NCI-H1105 treated with DMSO at 0.1 percent for 48 hours (cell line): ENCODE results near the gene ATG16L2.

Experiments used
- DNase-seq: peaks from one replicate; lab custom pipeline; 2025; lab: John Stamatoyannopoulos, UW

Gene ATG16L2, protein sequence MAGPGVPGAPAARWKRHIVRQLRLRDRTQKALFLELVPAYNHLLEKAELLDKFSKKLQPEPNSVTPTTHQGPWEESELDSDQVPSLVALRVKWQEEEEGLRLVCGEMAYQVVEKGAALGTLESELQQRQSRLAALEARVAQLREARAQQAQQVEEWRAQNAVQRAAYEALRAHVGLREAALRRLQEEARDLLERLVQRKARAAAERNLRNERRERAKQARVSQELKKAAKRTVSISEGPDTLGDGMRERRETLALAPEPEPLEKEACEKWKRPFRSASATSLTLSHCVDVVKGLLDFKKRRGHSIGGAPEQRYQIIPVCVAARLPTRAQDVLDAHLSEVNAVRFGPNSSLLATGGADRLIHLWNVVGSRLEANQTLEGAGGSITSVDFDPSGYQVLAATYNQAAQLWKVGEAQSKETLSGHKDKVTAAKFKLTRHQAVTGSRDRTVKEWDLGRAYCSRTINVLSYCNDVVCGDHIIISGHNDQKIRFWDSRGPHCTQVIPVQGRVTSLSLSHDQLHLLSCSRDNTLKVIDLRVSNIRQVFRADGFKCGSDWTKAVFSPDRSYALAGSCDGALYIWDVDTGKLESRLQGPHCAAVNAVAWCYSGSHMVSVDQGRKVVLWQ

DNA sequence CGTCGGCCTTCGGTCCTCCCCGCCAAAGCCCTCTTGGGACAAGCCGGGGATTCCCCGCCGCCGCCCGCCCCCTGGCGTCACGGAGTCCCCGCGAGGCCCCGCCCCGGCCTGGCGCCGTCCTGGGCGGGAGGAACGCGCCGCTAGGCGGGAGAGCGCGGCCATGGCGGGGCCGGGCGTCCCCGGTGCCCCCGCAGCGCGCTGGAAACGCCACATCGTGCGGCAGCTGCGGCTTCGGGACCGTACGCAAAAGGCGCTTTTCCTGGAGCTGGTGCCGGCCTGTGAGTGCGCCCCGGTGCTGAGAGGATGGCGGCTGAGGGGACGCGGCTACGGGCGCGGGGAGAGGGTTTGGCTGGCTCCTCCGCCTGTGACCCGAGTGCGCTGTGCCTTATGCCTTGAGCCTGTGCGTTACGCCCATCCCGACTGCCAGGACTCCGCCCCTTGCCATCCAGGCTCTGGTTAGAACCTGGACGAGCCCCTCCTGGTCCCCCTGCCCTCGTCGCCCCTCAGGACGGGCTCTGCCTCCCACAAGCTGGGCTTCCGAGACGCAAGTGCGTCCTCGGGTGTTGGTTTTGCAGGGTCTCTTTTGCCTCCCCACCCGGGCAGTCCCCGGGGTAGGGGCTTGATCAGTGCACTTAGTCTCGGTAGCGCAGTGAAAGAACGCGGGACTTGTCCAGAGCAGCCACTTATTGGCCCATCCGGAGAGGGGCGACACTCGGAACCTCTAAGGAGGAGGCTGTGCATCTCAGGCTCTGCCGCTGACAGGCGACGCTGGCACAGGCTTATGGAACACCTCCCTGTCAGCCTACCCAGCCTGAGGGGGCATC lies at the start of gene ATG16L2:
ATG16L2 (plus strand) TSS at position 126 of the 824 bp plus-strand sequence; CDS start at position 161, 35 bp downstream.
- DNase-seq: peak; percentile 82

DNA sequence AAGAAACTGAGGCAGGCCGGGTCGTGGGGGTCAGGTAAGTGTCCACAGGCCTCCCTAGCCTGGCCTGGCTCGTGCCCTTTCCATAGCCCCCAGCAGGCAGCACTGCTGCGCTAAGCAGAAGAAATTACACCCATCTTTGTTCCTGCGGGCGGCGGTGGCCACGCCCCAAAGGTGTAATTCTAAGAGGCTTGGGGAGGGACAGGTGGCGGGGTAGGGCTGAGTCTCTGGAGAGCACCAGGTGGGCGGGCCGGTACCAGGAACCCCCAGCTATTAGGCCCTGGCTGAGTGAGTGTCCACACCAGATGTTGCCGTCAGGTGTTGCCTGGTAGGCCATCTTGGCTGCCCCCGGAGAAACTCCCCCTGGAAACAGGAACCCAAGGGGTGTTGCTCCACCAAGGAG lies 49.7 kb upstream of the ATG16L2 start:
- no peak for DNase-seq

DNA sequence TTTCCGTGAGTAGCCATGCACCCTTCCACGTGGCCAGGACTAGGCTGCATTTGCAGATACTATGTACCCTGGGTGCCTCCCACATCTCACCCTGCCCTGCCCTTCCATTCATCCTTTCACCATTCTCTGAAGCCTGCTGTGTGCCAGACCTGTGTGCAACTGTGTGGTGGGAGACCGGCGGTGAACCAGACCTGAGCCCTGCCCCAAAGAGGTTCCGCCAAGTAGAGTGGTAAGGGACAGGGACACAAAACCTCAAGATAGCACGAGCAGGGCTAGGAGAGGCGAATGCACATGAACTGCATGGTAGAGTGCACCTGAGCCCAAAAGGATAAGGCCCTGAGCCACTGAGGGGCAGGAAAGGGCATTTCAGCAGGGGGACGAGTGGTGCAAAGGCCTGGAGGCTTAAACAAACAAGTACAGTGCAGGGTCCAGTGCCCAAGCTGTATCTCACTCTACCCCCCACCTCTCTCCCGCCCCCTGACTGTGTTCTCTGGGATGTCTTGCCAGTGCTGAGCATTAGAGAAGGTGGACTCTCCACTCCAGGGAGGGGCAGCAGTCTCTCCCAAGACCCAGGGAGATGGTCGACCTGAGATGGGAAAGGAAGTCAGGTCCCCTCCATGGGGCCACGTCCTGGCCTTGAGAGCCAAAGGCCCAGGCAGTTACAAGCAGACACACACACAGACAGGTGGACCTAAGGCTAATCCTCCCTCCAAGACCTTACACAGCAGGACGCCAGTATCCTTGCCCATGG lies 47.9 kb upstream of the ATG16L2 start:
- DNase-seq: no peak

DNA sequence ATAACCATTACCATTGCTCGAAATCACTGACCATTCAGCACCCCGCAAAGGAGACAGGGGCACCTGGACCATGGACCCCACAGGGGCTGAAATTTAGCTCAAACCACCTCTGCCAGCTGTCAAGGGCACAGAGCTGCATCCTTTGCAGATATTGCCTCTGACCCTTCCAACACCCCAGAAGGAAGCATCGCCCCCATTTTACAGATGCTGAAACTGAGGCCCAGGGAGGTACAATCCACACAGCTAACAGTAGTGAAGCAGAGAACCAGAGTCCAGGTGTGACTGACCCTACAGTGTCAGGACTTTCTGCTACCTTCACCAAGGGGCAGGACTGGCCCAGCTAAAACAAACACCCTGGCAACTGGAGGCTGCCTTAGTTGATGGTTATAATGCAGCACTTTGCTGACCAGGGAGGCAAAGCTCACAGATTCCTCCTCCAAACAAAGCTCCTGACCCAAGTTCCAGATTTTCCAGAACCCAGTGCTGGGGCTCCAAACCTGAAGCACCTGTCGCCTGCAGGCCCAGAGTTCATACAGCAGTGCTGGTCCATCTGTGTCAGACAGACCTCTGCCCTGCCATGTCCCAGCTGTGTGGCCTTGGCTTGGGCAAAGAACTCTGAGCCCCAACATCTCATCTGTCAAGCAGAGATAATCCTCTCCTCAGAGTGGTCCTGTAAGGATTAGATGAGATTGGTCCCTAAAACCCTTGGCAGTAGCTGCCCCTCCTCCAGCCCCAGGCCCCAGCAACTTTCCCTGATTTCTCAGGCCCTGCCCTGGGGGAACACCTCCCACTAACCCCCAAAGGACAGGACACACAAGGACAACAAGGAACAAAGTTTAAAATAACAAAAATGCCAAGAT lies 46.8 kb upstream of the ATG16L2 start:
- DNase-seq: no peak

DNA sequence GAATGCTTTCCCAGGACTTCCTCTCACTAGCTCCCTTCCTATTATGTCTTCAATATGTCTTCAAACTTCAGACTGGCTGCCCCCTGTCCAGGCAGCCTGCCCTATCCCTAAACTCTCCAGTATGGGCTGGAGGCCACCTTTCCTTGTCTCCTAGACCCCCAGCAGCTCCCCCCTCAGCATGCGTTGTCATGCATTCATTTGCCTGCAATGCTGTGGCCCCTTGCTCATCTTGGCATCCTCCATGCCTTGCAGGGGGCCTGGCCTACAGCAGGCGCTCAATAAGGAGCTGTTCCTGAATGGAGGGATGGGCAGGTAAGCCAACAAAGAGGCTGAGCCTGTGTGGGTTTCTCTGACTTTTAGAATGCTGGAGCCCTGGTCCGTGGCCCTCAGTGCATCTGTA lies 45.6 kb upstream of the ATG16L2 start:
- no peak for DNase-seq

DNA sequence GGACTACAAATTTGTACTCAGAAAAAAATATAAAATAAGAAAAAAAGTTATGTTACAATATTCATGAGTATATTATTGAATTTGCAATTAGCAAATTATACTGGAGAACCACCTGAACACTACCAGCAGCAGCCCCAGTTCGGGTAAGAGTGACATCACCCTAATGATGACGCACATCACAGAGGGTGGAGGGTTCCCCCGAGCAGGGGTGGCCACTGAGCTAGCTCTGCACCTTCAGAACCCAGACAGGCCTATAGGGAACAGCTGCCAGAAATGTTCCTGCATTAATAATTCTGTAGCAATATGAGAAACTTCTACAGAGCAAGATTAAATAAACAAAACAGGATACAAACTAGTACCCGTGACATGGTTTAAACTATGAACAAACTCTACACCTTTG lies 44.5 kb upstream of the ATG16L2 start:
- DNase-seq: no peak

DNA sequence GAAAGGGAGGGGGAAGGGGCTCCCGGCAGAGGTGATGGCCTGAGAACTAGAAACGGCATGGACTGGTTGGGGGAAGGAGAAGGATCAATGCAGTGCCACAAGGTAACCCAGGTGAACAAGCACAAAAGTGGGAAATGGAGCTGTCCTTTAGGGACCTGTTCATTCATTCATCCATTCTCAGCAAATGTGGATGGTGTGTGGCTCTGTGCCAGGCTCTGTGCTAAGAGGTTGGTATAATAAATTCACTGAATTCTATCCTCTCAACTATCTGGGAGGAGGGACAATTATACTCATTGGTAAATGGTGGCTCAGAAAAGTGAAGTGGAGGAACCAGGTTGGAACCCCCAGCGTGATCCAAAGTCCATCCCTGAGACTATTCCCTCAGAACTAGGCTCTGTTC lies 43.4 kb upstream of the ATG16L2 start:
- peak; percentile 22 for DNase-seq

DNA sequence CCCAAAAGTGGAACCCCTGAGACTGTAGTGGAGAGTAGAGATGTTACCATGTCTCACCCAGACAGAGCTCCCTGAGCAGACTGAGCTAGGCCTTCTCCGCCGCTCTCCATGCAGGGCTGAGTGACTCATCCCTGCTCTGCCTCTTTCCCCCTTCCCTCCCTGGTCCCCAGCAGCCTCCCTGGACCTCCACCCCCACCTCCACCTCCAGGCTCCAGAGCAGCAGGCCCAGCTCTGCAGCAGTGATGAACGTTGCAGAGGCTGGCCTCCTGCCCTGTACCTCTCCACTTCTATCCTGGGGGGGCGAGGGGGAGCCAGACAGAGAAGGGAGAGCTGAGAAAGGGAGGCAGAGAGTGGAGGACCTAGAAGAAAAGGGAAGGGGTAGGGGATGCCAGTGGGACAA lies 42.7 kb upstream of the ATG16L2 start:
- DNase-seq: no peak

DNA sequence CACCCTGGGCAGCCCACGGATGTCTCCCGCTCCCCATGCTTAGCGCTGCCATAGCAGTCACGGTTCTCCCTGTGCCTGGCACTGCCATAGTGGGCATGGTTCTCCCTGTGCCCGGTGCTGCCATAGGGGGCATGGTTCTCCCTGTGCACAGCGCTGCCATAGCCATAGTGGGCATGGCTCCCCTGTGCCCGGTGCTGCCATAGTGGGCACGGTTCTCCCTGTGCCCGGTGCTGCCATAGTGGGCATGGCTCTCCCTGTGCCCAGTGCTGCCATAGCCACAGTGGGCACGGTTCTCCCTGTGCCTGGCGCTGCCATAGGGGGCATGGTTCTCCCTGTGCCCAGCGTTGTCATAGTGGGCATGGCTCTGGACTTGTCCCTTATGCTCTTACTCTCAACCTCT lies 42.2 kb upstream of the ATG16L2 start:
- DNase-seq: no peak

DNA sequence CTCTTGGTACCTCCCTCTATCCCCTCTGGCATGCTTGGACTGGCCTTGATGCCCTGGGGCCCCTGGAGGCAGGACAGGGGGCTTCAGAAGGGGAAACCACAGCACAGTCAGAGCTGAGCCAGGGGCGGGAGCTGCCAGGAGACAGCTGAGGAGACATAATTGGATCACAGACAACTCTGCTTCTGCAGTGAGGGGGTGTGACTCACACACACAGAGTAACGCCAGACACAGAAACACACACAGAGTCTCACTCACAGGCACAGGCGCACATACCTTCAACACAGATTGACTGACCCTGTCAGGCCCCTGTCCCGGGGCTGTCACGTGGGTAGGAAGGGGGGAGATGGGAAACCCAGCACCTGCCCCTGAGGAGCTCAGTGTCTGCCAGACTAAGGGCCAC lies 40.9 kb upstream of the ATG16L2 start:
- no peak for DNase-seq

DNA sequence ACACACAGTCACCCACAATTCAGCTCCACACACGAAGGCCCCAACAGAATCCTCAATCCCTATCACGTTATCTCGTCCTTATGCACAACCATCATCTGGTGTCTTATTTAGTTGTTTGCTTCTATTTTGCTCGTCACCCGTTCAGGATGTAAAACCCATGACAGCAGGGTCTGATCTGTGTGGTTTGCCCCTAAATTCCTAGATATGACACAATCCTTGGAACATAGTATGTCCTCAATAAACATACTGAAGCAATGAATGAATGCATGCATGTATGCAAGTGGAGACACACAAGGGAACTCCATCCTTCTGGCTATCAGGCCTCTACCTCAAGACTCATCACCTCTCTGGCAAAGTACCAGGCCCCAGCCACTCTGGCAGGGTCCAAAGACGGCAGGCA lies 40.5 kb upstream of the ATG16L2 start:
- no peak for DNase-seq

DNA sequence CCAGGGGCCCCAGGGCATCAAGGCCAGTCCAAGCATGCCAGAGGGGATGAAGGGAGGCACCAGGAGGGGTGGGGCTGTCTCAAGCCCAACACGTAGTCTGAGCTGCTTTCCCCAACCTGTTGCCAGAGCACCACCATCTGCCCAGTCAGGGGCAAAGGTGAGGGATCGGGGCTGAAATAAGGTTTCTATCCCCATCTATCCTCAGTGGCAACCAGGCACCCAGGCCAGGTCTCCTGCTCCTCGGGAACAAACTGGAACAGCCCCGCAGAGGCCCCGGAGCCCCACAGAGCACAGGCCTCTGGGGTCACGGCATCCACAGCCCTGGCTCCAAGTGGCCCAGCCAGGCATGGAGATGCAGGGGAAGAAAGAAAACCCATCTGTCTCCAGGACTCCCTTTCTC lies 39.7 kb upstream of the ATG16L2 start:
- no peak for DNase-seq

DNA sequence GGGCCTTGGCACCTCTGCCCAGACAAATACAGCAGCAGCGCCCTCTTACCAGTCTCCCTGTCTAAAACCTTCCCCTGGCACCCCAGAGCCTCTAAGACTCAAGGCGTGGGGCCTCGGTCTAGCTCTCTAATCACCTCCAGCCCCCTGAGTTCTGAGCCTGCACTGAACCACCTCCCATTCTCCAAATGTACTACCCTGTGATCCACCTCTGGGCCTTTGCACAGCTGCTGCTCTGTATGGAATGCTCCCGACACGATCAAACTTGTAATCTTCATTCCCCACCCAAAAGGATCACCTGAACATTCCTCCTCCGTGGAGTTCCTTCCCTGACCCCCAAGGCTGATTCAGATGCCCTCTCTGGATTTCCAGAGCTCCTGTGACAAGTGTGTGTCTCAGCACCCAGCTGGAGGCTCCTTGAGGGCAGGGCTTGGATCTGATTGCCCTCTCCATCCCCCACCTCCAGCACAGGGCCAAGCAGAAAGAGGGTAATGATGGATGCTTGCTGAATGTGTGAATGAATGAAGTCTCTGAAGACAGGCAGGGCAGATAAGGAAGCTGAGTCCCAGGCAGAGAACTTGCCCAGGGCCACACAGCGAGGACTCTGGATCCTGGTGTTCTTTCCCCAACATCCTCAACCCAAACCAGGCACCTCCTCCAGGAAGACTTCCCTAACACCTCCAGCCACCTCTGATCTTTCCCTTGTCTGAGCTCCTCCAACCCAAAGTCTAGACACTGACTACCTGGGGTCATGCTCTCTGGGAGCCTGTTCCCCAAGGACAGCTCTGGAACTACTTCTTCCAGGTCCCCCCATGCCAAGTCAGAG lies 38.7 kb upstream of the ATG16L2 start:
- no peak for DNase-seq

DNA sequence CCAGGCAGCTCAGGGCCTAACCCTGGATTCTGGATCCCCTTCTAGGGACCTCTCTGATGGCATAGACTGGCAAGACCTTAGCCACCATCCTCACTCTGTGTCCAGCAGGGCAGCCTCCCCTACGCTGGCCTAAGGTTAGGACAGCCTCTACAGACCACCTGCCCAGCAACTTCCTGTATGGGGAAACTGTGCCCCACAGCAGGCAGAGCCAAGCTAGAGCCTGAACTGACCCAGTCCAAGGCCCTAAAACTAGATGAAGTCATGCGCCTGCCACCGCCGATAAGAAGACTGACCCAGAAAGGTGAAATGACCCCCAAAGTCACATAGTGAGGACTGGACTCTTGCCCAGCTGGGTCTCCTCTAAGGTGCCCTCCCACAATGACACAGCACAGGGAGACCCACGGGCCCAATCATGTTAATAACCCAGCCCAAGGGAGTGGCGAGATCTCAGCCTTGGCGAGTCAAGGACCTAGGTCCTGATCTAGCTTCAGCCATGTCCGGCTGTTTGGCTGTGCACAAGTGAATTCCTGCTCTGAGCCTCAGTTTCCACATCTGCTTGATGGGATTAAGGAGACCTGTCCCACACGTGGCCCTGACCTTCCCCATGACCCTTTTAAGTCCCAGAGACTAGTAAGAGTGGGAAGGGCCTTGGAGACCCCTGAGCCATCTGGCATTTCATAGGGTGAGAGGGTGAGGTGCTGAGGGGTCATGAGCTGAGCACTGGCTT lies 37.9 kb upstream of the ATG16L2 start:
- DNase-seq: no peak

DNA sequence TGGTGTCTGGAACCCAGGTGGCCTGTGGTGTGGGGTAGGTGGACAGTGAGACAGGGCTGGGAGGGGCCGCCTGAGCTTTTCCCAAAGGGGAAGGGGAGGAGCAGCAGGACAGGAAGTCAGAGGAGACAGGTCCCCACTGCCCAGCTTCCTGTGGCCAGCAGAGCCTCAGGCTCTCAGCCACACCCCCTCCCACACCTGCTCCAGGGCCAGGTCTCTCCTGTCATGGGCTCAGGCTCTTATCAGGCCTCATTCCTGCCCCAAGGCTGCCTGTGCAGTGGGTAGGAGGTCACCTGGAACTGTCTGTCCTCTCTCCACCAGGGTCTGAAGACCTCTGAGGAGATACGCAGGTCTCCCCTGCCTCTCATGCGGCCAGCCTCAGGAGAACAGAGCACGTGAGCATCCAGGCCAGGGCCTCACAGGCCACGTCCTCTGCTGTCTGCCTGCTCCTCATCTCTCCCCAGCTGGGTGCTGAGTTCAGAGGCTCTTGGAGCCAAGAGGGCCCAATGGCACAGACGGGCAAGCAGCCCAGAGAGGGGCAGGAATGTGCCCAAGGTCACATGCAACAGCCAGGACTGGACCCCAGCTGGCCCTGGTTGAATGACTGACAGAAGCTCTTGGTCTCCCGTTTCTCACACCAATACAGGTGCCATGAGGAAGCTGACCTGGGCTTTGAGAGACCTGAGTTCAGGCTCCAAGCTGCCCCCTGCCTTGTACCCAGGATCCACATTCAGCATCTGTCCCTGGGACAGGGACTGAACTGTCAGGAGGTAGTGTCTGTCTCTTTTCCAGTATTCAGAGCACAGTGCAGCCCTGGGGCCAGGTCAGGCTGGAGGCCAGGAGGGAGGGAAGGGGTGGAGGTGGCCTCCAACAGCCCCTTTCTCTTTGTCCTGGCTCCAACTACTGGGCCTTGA lies 37.1 kb upstream of the ATG16L2 start:
- DNase-seq: no peak

DNA sequence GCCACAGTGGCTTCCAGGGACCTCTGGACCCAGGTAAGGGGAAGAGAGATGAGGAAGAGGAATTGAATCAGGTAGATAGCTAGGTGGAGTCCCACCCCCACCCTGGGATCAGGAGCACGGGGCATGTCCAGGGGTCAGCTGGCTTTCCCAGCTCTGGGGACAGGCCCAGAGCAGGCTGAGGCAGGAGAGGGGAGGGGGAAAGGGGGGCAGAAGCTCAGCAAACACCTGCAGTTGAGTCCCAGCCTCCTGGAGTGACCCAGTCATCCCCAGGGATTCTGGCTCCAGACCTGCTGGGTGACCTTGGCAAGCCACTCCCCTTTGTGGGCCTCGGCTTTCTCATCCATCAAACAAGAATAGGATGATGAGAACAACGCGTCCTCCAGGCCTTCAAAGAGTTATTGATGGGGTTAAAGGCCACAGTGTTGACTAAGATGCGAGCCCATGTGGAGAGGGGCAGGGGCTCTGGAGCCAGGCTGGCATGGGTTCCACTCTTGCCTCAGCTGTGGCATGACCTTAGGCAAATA lies 36.4 kb upstream of the ATG16L2 start:
- no peak for DNase-seq

DNA sequence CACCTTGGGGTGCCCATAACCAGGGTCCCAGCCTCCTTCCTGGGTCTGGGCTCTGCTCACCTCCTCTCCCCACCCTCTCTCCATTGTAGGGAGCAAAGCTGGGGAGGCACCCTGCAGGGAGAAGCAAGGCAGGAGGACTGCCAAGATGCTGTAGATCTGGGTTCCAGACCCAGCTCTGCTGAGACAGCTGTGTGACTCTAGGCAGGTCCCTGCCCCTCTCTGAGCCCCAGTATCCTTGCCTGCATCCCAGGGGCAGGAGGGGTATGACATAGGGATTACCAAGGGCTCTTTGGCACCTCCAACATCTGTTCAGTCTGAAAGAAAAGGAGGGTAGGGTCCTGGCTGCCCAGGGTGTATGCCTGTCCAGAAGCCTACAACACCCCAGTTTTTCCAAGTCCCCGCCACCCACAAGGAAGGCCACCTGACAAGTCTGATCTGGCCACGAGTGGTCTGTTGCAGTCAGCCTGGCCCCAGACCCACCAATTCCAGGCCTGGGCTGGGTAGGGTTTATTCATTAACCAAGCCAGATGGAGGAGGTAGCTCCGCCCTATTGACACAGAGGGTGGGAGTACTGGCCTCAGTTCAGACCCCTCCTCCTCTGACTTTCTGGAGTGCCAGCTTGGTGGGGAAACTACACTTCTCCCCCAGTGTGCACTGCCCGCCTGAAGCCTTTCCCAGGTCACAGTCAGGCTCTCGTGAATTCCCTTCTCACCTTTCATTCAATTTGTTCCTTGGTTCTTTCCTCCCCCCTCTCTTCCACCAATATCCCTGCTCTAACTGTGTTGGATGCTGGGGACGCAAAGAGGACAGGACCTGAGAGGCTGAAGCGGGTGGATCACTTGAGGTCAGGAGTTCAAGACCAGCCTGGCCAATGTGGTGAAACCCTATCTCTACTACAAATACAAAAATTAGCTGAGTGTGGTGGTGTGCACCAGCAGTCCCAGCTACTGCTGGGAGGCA lies 35.4 kb upstream of the ATG16L2 start:
- DNase-seq: no peak
